ENCODE data around the gene LRMDA. TPM values are rescaled to one million over a fixed set of nuclear protein-coding genes. Genes with fewer than 3 reads are reported as not detected.

Gene LRMDA
- total RNA-seq, 1 donor from 2014 or later = 5.2 TPM

- Mint-ChIP-seq H3K4me1 (peaks cover 7% of the 10 kb centered on the region), H3K4me3 (no peak overlapping the region), H3K36me3 (peaks cover 3% of the 10 kb centered on the region), H3K27ac (no peak overlapping the region), H3K27me3 (ENCODE audit: insufficient read depth, low read depth) (no peaks in the 10 kb centered on the region), H3K9me3 (peaks cover 9% of the 10 kb centered on the region)
- Histone ChIP-seq H3K27me3 (no peaks in the 10 kb centered on the region), H3K9me3 (ENCODE audit: low read depth) (no peaks in the 10 kb centered on the region), H3K4me2 (no peak overlapping the region), H3K4me1 (peaks cover under 1% of the 10 kb centered on the region), H3F3A (ENCODE audit: low read depth) (no peaks in the 10 kb centered on the region), H3K79me2 (ENCODE audit: low read depth) (no peaks in the 10 kb centered on the region), H2AFZ (replicated peaks) (no peak overlapping the region), H3K9ac (no peak overlapping the region), H4K20me1 (ENCODE audit: low read depth) (no peaks in the 10 kb centered on the region), H3K27ac (no peak overlapping the region), H3K4me3 (no peak overlapping the region), H3K36me3 (no peaks in the 10 kb centered on the region)
- DNase-seq (ENCODE audit: low spot score) = no peak
- TF ChIP-seq, protein P1, sequence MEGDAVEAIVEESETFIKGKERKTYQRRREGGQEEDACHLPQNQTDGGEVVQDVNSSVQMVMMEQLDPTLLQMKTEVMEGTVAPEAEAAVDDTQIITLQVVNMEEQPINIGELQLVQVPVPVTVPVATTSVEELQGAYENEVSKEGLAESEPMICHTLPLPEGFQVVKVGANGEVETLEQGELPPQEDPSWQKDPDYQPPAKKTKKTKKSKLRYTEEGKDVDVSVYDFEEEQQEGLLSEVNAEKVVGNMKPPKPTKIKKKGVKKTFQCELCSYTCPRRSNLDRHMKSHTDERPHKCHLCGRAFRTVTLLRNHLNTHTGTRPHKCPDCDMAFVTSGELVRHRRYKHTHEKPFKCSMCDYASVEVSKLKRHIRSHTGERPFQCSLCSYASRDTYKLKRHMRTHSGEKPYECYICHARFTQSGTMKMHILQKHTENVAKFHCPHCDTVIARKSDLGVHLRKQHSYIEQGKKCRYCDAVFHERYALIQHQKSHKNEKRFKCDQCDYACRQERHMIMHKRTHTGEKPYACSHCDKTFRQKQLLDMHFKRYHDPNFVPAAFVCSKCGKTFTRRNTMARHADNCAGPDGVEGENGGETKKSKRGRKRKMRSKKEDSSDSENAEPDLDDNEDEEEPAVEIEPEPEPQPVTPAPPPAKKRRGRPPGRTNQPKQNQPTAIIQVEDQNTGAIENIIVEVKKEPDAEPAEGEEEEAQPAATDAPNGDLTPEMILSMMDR (IDR thresholded peaks at IDR 0.05) = no peak
- TF ChIP-seq EZH2phosphoT487 (IDR thresholded peaks at IDR 0.05) (no peak), EZH2 (IDR thresholded peaks at IDR 0.05) (no peak)
Observed at GRCh38 chr10:76453997-76454396, 1022.6 kb downstream of the LRMDA start.

DNA sequence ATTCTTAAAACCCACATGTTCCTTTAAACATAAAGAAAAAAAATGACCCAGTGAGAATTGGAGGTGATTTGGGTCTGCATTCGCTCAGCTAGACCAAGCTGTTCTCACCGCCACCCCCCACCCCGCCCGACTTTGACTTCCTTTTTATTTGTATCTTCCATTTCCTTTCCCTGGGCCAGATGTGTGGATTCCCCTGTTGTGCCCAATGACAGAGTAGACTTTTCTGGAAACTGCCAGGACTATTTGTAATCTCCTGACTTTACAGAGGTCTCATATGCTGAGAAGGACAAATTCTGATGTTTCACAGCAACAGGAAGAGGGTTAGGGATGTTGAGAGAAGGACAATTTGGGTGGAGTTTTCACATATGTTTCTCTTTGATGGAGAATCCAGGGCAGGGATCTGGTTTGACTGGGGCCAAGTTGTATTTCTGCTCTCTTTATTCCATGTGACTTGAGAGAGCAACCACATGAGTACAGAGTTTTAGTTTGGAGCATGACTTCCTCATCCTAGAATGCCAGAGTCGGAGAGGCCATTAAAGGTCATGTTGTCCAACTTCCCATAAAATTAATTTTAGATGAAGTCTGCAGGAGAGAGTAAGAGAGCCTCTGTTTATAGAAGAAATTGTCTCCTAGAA is 1023.2 kb downstream of the LRMDA start:
- Histone ChIP-seq H3F3A (ENCODE audit: low read depth) (no peaks in the 10 kb centered on the region), H3K4me1 (peaks cover 4% of the 10 kb centered on the region), H3K79me2 (ENCODE audit: low read depth) (no peaks in the 10 kb centered on the region), H3K27ac (no peak overlapping the region), H3K9me3 (ENCODE audit: low read depth) (no peaks in the 10 kb centered on the region), H3K4me3 (no peak overlapping the region), H3K9ac (no peak overlapping the region), H2AFZ (replicated peaks) (no peak overlapping the region), H3K4me2 (no peak overlapping the region), H4K20me1 (ENCODE audit: low read depth) (no peaks in the 10 kb centered on the region), H3K36me3 (no peaks in the 10 kb centered on the region), H3K27me3 (no peaks in the 10 kb centered on the region)
- H3K9me3 Mint-ChIP-seq = peaks cover 9% of the 10 kb centered on the region
- H3K27me3 Mint-ChIP-seq (ENCODE audit: insufficient read depth, low read depth) = no peaks in the 10 kb centered on the region
- peaks cover 3% of the 10 kb centered on the region for H3K36me3 Mint-ChIP-seq
- TF ChIP-seq, protein P1 (IDR thresholded peaks at IDR 0.05) = no peak
- no peak for TF ChIP-seq EZH2phosphoT487 (IDR thresholded peaks at IDR 0.05)
- TF ChIP-seq EZH2 (IDR thresholded peaks at IDR 0.05) = no peak
- peaks cover 12% of the 10 kb centered on the region for H3K4me1 Mint-ChIP-seq
- no peak overlapping the region for H3K4me3 Mint-ChIP-seq
- DNase-seq (ENCODE audit: low spot score) = no peak
- no peak overlapping the region for H3K27ac Mint-ChIP-seq

- Mint-ChIP-seq H3K27me3 (ENCODE audit: insufficient read depth, low read depth) (no peaks in the 10 kb centered on the region), H3K36me3 (peaks cover 3% of the 10 kb centered on the region), H3K4me1 (peaks cover 12% of the 10 kb centered on the region), H3K27ac (no peak overlapping the region), H3K9me3 (peaks cover 9% of the 10 kb centered on the region), H3K4me3 (no peak overlapping the region)
- Histone ChIP-seq H3K4me3 (no peak overlapping the region), H3K79me2 (ENCODE audit: low read depth) (no peaks in the 10 kb centered on the region), H3K9me3 (ENCODE audit: low read depth) (no peaks in the 10 kb centered on the region), H3K36me3 (no peaks in the 10 kb centered on the region), H3K27me3 (no peaks in the 10 kb centered on the region), H3K27ac (no peak overlapping the region), H3F3A (ENCODE audit: low read depth) (no peaks in the 10 kb centered on the region), H2AFZ (replicated peaks) (no peak overlapping the region), H3K9ac (no peak overlapping the region), H4K20me1 (ENCODE audit: low read depth) (no peaks in the 10 kb centered on the region), H3K4me2 (no peak overlapping the region), H3K4me1 (peaks cover 4% of the 10 kb centered on the region)
- TF ChIP-seq EZH2phosphoT487 (IDR thresholded peaks at IDR 0.05) = no peak
- TF ChIP-seq, protein P1 (IDR thresholded peaks at IDR 0.05) = no peak
- no peak for TF ChIP-seq EZH2 (IDR thresholded peaks at IDR 0.05)
- DNase-seq (ENCODE audit: low spot score) = no peak
Observed at GRCh38 chr10:76456197-76456596, 1024.8 kb downstream of the LRMDA start.

Measured in neural progenitor cell (in vitro differentiated cells).